ENCODE data around the gene SCAPER.

SCAPER gene, protein sequence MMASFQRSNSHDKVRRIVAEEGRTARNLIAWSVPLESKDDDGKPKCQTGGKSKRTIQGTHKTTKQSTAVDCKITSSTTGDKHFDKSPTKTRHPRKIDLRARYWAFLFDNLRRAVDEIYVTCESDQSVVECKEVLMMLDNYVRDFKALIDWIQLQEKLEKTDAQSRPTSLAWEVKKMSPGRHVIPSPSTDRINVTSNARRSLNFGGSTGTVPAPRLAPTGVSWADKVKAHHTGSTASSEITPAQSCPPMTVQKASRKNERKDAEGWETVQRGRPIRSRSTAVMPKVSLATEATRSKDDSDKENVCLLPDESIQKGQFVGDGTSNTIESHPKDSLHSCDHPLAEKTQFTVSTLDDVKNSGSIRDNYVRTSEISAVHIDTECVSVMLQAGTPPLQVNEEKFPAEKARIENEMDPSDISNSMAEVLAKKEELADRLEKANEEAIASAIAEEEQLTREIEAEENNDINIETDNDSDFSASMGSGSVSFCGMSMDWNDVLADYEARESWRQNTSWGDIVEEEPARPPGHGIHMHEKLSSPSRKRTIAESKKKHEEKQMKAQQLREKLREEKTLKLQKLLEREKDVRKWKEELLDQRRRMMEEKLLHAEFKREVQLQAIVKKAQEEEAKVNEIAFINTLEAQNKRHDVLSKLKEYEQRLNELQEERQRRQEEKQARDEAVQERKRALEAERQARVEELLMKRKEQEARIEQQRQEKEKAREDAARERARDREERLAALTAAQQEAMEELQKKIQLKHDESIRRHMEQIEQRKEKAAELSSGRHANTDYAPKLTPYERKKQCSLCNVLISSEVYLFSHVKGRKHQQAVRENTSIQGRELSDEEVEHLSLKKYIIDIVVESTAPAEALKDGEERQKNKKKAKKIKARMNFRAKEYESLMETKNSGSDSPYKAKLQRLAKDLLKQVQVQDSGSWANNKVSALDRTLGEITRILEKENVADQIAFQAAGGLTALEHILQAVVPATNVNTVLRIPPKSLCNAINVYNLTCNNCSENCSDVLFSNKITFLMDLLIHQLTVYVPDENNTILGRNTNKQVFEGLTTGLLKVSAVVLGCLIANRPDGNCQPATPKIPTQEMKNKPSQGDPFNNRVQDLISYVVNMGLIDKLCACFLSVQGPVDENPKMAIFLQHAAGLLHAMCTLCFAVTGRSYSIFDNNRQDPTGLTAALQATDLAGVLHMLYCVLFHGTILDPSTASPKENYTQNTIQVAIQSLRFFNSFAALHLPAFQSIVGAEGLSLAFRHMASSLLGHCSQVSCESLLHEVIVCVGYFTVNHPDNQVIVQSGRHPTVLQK (N-terminal part only)

DNA sequence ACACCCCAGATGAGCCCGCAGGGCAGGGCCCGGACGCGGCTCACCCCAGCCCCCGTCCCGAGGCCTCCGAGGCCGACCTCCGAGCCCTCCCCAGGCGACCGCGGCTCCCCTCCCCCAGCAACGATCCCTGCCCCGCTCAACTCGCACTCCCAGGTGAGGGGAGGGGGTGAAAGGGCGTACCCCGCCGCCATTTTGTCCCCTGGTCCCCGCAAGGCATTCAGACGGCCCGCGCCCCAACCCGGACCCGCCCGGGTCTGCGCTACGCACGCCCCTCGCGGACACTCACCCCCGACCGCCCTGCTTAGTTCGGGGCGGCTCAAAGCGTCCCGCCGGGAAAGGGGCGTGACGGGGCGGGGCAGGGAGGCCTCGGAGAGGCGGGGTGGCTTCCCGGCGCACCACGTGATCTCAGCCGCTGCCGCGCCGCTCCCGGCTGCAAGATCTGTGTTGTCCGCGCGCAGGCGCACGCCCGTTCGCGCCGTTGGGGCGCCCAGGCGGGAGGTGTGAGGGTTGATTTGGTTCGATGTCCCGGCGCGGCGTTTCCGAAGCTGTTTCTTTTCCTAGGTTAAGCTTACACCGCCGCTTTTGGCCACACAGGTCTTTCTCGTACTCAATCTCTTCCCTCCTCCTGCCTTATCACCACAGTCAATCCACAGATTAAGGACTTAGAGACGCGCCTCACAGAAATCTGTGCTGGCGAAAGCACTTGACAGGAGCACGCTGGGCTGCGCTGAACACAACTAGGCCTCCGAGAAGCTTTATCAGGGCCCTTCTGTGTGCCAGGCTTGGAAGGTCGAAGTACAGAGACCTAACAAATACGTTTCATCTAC is at the start of gene SCAPER:
Gene SCAPER (minus strand): TSS at position 328 of the 827 bp plus-strand sequence. CDS start 21,523 bp downstream, outside the sequence.
- peak; percentile 86 for DNase-seq

GRCh38 chr15:76954744-76955143 is 49.6 kb upstream of the SCAPER start:
- in situ Hi-C loops (cut with HindIII; ENCODE audit: low pct_ligation_motif_present, low pct_unique_long_range_greater_than_20kb, low sequenced_read_pairs): no loop called here
- no peak for DNase-seq

More for the DNA sequence above, at the start of gene SCAPER:
- in situ Hi-C loops (cut with HindIII; ENCODE audit: low pct_ligation_motif_present, low pct_unique_long_range_greater_than_20kb, low sequenced_read_pairs): no loop called here

DNA sequence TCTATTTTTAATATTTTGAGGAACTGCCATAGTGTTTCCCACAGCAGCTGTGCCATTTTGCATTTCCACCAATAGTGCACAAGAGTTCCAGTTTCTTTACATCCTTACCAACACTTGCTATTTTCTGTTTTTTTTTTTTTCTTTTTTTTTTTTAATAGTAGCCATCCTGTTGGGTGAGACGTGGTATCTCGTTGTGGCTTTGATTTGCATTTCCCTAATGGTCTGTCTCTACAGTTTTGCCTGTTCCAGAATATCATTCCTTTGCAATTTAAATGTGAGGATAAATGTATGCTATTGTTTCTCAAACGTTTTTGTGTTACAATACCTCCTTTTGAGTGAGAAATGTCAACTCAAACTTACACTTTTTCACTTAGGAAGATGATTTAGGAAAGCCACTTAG is 48.8 kb upstream of the SCAPER start:
- in situ Hi-C loops (cut with HindIII; ENCODE audit: low pct_ligation_motif_present, low pct_unique_long_range_greater_than_20kb, low sequenced_read_pairs): no loop called here

DNA sequence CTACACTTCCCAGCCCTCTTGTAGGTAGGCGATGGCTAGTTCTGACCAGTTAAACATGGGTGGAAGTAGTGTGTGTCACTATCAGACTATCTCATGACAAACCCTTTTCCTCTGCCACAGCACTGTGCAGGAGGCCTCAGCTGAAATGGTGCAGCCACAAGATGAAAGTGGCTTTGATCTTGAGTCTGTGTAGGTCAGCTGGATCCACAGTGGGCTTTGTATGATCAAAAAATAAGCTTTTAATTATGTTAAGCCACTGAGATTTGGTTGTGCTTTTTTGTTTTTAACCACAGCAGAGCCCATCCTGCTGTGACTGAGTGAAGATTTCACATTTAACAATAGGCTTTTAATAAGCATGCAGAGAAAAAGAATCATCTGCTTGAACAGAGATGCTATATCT is 46.1 kb upstream of the SCAPER start:
- DNase-seq: no peak
- in situ Hi-C loops (cut with HindIII; ENCODE audit: low pct_ligation_motif_present, low pct_unique_long_range_greater_than_20kb, low sequenced_read_pairs): no loop called here

More for the DNA sequence above, 48.8 kb upstream of the SCAPER start:
- no peak for DNase-seq

GRCh38 chr15:76947454-76947853 is 42.3 kb upstream of the SCAPER start:
- in situ Hi-C loops (cut with HindIII; ENCODE audit: low pct_ligation_motif_present, low pct_unique_long_range_greater_than_20kb, low sequenced_read_pairs): no loop called here
- DNase-seq: no peak

- DNase-seq: no peak
- in situ Hi-C loops (cut with HindIII; ENCODE audit: low pct_ligation_motif_present, low pct_unique_long_range_greater_than_20kb, low sequenced_read_pairs): no loop called here
These were observed 40.5 kb upstream of the SCAPER start for GRCh38 chr15:76945494-76946093.

DNA sequence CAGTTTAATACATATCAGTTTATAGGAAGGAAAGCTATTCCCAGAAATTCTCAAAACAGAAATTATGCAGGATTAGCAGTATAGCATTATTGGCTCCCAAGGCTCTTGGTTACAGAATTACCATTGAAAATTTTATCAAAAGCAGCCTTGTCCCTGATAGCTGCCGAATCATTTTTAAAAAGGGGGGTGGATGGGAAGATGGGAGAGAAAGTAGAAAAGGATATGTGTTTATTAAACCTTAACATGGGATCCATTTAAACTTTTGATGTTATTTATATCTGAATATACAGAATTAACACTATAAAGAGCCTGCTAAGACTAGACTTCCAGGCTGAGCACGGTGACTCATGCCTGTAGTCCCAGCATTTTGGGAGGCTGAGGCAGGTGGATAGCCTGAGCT is 37.2 kb upstream of the SCAPER start:
- in situ Hi-C loops (cut with HindIII; ENCODE audit: low pct_ligation_motif_present, low pct_unique_long_range_greater_than_20kb, low sequenced_read_pairs): no loop called here
- no peak for DNase-seq

GRCh38 chr15:76941636-76942035 is 36.5 kb upstream of the SCAPER start:
- in situ Hi-C loops (cut with HindIII; ENCODE audit: low pct_ligation_motif_present, low pct_unique_long_range_greater_than_20kb, low sequenced_read_pairs): no loop called here

GRCh38 chr15:76939715-76940114 is 34.6 kb upstream of the SCAPER start:
- no peak for DNase-seq
- in situ Hi-C loops (cut with HindIII; ENCODE audit: low pct_ligation_motif_present, low pct_unique_long_range_greater_than_20kb, low sequenced_read_pairs): no loop called here

More at GRCh38 chr15:76941636-76942035, 36.5 kb upstream of the SCAPER start:
- DNase-seq: no peak

GRCh38 chr15:76938752-76939151 is 33.6 kb upstream of the SCAPER start:
- in situ Hi-C loops (cut with HindIII; ENCODE audit: low pct_ligation_motif_present, low pct_unique_long_range_greater_than_20kb, low sequenced_read_pairs): no loop called here

GRCh38 chr15:76936671-76937070 is 31.5 kb upstream of the SCAPER start:
- no peak for DNase-seq
- in situ Hi-C loops (cut with HindIII; ENCODE audit: low pct_ligation_motif_present, low pct_unique_long_range_greater_than_20kb, low sequenced_read_pairs): no loop called here

More at GRCh38 chr15:76938752-76939151, 33.6 kb upstream of the SCAPER start:
- no peak for DNase-seq

GRCh38 chr15:76935620-76936019 is 30.5 kb upstream of the SCAPER start:
- peak; percentile 13 for DNase-seq
- in situ Hi-C loops (cut with HindIII; ENCODE audit: low pct_ligation_motif_present, low pct_unique_long_range_greater_than_20kb, low sequenced_read_pairs): no loop called here

DNA sequence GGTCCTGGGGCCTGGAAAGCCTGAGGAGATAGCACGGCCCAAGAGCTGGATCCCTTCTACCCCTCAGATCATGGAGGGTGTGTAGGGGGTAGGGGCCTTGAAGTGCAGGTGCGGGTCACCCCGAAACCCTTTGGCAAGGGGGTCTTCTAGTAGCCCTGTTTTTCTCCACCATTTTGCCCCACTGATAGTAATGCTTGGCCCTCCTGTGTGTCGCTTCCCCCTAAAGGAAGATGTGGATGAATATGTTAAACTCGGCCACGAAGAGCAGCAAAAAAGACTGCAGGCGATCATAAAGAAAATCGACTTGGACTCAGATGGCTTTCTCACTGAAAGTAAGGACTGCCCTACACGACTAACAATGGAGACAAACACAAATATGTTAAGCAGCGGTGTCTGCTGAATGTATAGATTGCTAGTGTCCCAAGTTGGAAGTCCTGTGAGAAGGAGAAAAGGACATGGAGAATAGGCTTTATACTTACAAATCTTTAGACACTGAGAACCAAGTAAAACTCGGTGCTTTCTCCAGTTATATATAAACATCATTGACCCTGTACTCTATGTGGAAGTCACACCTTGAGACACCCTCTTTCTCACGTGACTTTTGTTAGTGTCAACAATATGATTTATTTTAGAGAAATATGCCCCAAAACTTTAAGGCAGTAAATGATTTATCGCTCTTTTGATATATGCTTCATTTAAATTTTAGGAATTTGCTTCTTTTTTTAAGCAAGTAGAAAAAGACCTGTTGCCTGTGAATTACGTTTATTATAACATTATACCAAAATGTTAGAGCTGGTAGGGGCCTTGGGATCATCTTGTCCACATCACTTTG is 27.2 kb upstream of the SCAPER start:
- no peak for DNase-seq
- in situ Hi-C loops (cut with HindIII; ENCODE audit: low pct_ligation_motif_present, low pct_unique_long_range_greater_than_20kb, low sequenced_read_pairs): no loop called here

GRCh38 chr15:76931397-76932134 is 26.4 kb upstream of the SCAPER start, which contains the start of gene RCN2:
Gene RCN2 (plus strand): TSS chr15:76931749. CDS start chr15:76931842, 93 bp downstream.
- DNase-seq: peak; percentile 90
- in situ Hi-C loops (cut with HindIII; ENCODE audit: low pct_ligation_motif_present, low pct_unique_long_range_greater_than_20kb, low sequenced_read_pairs): no loop called here

DNA sequence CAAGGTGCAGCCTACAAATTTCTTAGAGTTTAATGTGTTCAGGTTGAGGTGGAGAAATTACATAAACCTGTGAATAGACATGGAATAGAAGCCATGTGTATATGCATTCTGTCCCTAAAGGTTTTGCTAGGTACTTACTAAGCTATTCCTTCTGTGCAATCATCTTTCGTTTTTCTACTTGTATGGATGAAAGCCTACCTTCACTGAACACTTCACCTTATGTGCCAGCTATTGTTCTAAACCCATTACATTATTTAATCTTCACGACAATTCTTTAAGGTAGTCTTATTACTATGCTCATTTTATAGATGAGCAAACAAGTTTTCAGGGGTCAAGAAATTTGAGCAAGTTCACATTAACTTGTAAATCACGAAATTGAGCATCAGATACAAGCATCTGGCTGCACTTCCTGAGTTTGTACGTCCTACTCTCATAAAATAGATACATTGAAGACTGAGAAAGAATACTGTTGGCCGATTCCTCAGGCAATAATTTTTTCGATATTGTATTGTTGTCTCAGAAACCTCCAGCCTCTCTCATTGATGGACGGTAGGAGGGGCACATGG is 25.8 kb upstream of the SCAPER start:
- in situ Hi-C loops (cut with HindIII; ENCODE audit: low pct_ligation_motif_present, low pct_unique_long_range_greater_than_20kb, low sequenced_read_pairs): no loop called here
- DNase-seq: no peak
